Measurements from ENCODE around the gene RYR3.
"Not testable (repeated sequence)": the region's sequence is repeated elsewhere in the genome, so short reads cannot be mapped to it uniquely, and the experiment has no call there.

The RYR3 gene

GRCh38 chr15:33810073-33810595, 499.4 kb downstream of the RYR3 start:
- in situ Hi-C loops (cut with MboI; ENCODE audit: low sequenced_read_pairs): no loop called here

- in situ Hi-C loops (cut with MboI; ENCODE audit: low sequenced_read_pairs): no loop called here
These were observed 500.0 kb downstream of the RYR3 start for GRCh38 chr15:33810806-33811205.

GRCh38 chr15:33813891-33814290, 503.1 kb downstream of the RYR3 start:
- in situ Hi-C loops (cut with MboI; ENCODE audit: low sequenced_read_pairs): no loop called here

- in situ Hi-C loops (cut with MboI; ENCODE audit: low sequenced_read_pairs): not testable (repeated sequence)
These were observed 508.7 kb downstream of the RYR3 start for GRCh38 chr15:33819499-33819898.

GRCh38 chr15:33822479-33822878, 511.7 kb downstream of the RYR3 start:
- in situ Hi-C loops (cut with MboI; ENCODE audit: low sequenced_read_pairs): no loop called here

GRCh38 chr15:33823119-33823518, 512.4 kb downstream of the RYR3 start:
- in situ Hi-C loops (cut with MboI; ENCODE audit: low sequenced_read_pairs): no loop called here

- in situ Hi-C loops (cut with MboI; ENCODE audit: low sequenced_read_pairs): no loop called here
These were observed 514.7 kb downstream of the RYR3 start for GRCh38 chr15:33825453-33825852.

- in situ Hi-C loops (cut with MboI; ENCODE audit: low sequenced_read_pairs): no loop called here
These were observed 515.4 kb downstream of the RYR3 start for GRCh38 chr15:33826201-33826600.

- in situ Hi-C loops (cut with MboI; ENCODE audit: low sequenced_read_pairs): no loop called here
These were observed 519.6 kb downstream of the RYR3 start for GRCh38 chr15:33830351-33830750.

- in situ Hi-C loops (cut with MboI; ENCODE audit: low sequenced_read_pairs): no loop called here
These were observed 520.9 kb downstream of the RYR3 start for GRCh38 chr15:33831646-33832045.

- in situ Hi-C loops (cut with MboI; ENCODE audit: low sequenced_read_pairs): no loop called here
These were observed 524.4 kb downstream of the RYR3 start for GRCh38 chr15:33834892-33835743.

GRCh38 chr15:33837294-33837693, 526.5 kb downstream of the RYR3 start:
- in situ Hi-C loops (cut with MboI; ENCODE audit: low sequenced_read_pairs): no loop called here

- in situ Hi-C loops (cut with MboI; ENCODE audit: low sequenced_read_pairs): no loop called here
These were observed 528.8 kb downstream of the RYR3 start for GRCh38 chr15:33839540-33839939.

GRCh38 chr15:33840615-33841014, 529.8 kb downstream of the RYR3 start:
- in situ Hi-C loops (cut with MboI; ENCODE audit: low sequenced_read_pairs): no loop called here

- in situ Hi-C loops (cut with MboI; ENCODE audit: low sequenced_read_pairs): no loop called here
These were observed 533.4 kb downstream of the RYR3 start for GRCh38 chr15:33844186-33844585.

- in situ Hi-C loops (cut with MboI; ENCODE audit: low sequenced_read_pairs): no loop called here
These were observed 533.8 kb downstream of the RYR3 start for GRCh38 chr15:33844597-33844996.

- in situ Hi-C loops (cut with MboI; ENCODE audit: low sequenced_read_pairs): no loop called here
These were observed 535.4 kb downstream of the RYR3 start for GRCh38 chr15:33846142-33846541.

GRCh38 chr15:33846862-33847261, 536.1 kb downstream of the RYR3 start:
- in situ Hi-C loops (cut with MboI; ENCODE audit: low sequenced_read_pairs): no loop called here

- in situ Hi-C loops (cut with MboI; ENCODE audit: low sequenced_read_pairs): no loop called here
These were observed 537.2 kb downstream of the RYR3 start for GRCh38 chr15:33848011-33848410.

GRCh38 chr15:33851079-33851478, 540.3 kb downstream of the RYR3 start:
- in situ Hi-C loops (cut with MboI; ENCODE audit: low sequenced_read_pairs): no loop called here

- in situ Hi-C loops (cut with MboI; ENCODE audit: low sequenced_read_pairs): no loop called here
These were observed 541.3 kb downstream of the RYR3 start for GRCh38 chr15:33852094-33852493.

GRCh38 chr15:33852570-33852969, 541.8 kb downstream of the RYR3 start:
- in situ Hi-C loops (cut with MboI; ENCODE audit: low sequenced_read_pairs): no loop called here

GRCh38 chr15:33857726-33858125, 547.0 kb downstream of the RYR3 start:
- in situ Hi-C loops (cut with MboI; ENCODE audit: low sequenced_read_pairs): no loop called here

Measured in hTERT RPE-1 (cell line).